CD4-positive, alpha-beta T cell (primary cell): ENCODE measurements around the gene ADSS1. TPM values are rescaled to one million over a fixed set of nuclear protein-coding genes. Genes with fewer than 3 reads are reported as not detected.

Experiments used
- ATAC-seq: fragments of 200-7000 bp; cut with Tn5 transposase; one replicate; pipeline ENCODE4 v1.10.0; 2022; ENCODE audit warnings: mild to moderate bottlenecking; ENCODE audit not compliant: poor library complexity
- CTCF ChIA-PET: fragments of 350-600 bp; sonication (Branson Sonifier 250); formaldehyde crosslinking; loops from one replicate; lab custom pipeline; 2021; ENCODE audit warnings: antibody characterized with exemption, inconsistent platforms; lab: Charles Lee
- POLR2A ChIA-PET: fragments of 350-600 bp; sonication (Branson Sonifier 250); formaldehyde crosslinking; loops from one replicate; lab custom pipeline; 2021; ENCODE audit warnings: antibody characterized with exemption, inconsistent platforms; lab: Charles Lee
- DNase-seq, 14 experiments: peaks; one replicate each; pipeline ENCODE4 v3.0.0-alpha.2; 2013 to 2020; ENCODE audit warnings: mixed read lengths in 2 of 14
- H3K27ac ChIP-seq, 2 donors: one replicate each; pipeline versions ENCODE4 v1.5.1 to v1.7.0; 2013; ENCODE audit warnings: low read length in 2 of 2, low read depth in 1 of 2, mild to moderate bottlenecking in 1 of 2
- H3K27me3 ChIP-seq, 2 experiments: 1 replicate in 1 of 2; 2 replicates in 1 of 2; pipeline versions ENCODE4 v1.6.1 to v1.7.0; 2013; ENCODE audit warnings: low read length in 2 of 2, control low read depth in 1 of 2, mild to moderate bottlenecking in 1 of 2, moderate library complexity in 1 of 2; ENCODE audit not compliant: insufficient read depth in 2 of 2, control insufficient read depth in 1 of 2
- H3K36me3 ChIP-seq: one replicate; pipeline ENCODE4 v1.6.1; 2013; ENCODE audit warnings: low read length, control low read depth; ENCODE audit not compliant: insufficient read depth
- H3K4me1 ChIP-seq: one replicate; pipeline ENCODE4 v1.6.1; 2013; ENCODE audit warnings: low read length, control low read depth; ENCODE audit not compliant: insufficient read depth
- H3K4me3 ChIP-seq: one replicate; pipeline ENCODE4 v1.5.1; 2013; ENCODE audit warnings: mild to moderate bottlenecking, low read length, moderate library complexity
- H3K9me3 ChIP-seq, 2 experiments: 1 replicate in 1 of 2; 2 replicates in 1 of 2; pipeline versions ENCODE4 v1.6.1 to v1.7.0; 2013; ENCODE audit warnings: low read length in 2 of 2, mild to moderate bottlenecking in 2 of 2, control low read depth in 1 of 2, moderate library complexity in 1 of 2; ENCODE audit not compliant: control insufficient read depth in 1 of 2, insufficient read depth in 1 of 2
- H3K27ac Mint-ChIP-seq: one replicate; pipeline ENCODE4 v1.8.0; 2020; ENCODE audit warnings: mixed read lengths
- H3K27me3 Mint-ChIP-seq: one replicate; pipeline ENCODE4 v1.8.0; 2021; ENCODE audit warnings: mixed read lengths
- H3K36me3 Mint-ChIP-seq: one replicate; pipeline ENCODE4 v1.8.0; 2021; ENCODE audit warnings: low read depth, mixed read lengths
- H3K4me1 Mint-ChIP-seq: one replicate; pipeline ENCODE4 v1.8.0; 2021; ENCODE audit warnings: low read depth, mixed read lengths
- H3K4me3 Mint-ChIP-seq: one replicate; pipeline ENCODE4 v1.8.0; 2020; ENCODE audit warnings: mild to moderate bottlenecking, mixed read lengths
- H3K9me3 Mint-ChIP-seq: one replicate; pipeline ENCODE4 v1.8.0; 2020; ENCODE audit warnings: mixed read lengths
- intact Hi-C, 2 experiments: fragments of 100-400 bp; cut with DNase I in 1 of 2; cut with micrococcal nuclease in 1 of 2; formaldehyde crosslinking; loops; one replicate each; pipeline versions ENCODE4 v1.15.1 to v1.9.0; 2023 to 2025; cut with DNase I, micrococcal nuclease
- total RNA-seq, 174 experiments: library from RNA in 2 of 174; stranded (reverse) in 2 of 174; gene quantifications; one replicate each; pipeline ENCODE4 v1.2.3 and lab custom pipeline; 2021 to 2026
- TF ChIP-seq, protein P1 (sequence below): fragments of 200-600 bp; IDR thresholded peaks from one replicate; pipeline ENCODE4 v1.8.0; 2022; ENCODE audit warnings: antibody characterized with exemption, mild to moderate bottlenecking

The ADSS1 gene
- total RNA-seq, 2 experiments from 2014 or later, result 2.0 to 2.7 TPM

DNA sequence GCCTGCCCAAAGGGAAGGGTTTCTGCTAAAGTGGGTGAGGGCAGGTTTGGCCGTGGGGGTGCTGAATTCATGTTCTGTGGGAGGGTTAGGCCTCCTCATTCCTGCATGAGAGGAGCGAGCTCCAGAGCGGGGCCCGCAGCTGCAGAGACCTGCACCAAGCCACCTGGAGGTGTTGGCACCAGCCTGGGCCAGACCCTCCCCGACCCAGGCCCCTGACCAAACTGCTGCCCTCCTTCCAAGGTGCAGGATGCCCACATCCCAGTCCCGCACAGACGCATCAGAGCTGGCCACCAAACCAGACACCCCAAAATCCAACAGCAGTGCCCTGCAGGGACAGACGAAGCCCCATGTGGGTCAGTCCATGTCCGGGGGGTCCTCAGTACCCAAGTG lies 10.6 kb downstream of the ADSS1 start:
- no peaks in the 10 kb centered on the region for H3K9me3 Mint-ChIP-seq
- H3K36me3 Mint-ChIP-seq, result no peaks in the 10 kb centered on the region
- H3K27me3 Mint-ChIP-seq, result no peaks in the 10 kb centered on the region
- Histone ChIP-seq H3K36me3 (no peaks in the 10 kb centered on the region), H3K27ac (no peak overlapping the region), H3K9me3 (no peaks in the 10 kb centered on the region), H3K4me1 (no peaks in the 10 kb centered on the region), H3K27me3 (no peaks in the 10 kb centered on the region), H3K4me3 (no peak overlapping the region)
- ATAC-seq (no peak), DNase-seq (no peak)
- ChIA-PET CTCF (no interaction called here), POLR2A (no interaction called here)
- intact Hi-C loops, result no loop called here
- H3K27ac Mint-ChIP-seq, result no peak overlapping the region
- TF ChIP-seq, protein P1, sequence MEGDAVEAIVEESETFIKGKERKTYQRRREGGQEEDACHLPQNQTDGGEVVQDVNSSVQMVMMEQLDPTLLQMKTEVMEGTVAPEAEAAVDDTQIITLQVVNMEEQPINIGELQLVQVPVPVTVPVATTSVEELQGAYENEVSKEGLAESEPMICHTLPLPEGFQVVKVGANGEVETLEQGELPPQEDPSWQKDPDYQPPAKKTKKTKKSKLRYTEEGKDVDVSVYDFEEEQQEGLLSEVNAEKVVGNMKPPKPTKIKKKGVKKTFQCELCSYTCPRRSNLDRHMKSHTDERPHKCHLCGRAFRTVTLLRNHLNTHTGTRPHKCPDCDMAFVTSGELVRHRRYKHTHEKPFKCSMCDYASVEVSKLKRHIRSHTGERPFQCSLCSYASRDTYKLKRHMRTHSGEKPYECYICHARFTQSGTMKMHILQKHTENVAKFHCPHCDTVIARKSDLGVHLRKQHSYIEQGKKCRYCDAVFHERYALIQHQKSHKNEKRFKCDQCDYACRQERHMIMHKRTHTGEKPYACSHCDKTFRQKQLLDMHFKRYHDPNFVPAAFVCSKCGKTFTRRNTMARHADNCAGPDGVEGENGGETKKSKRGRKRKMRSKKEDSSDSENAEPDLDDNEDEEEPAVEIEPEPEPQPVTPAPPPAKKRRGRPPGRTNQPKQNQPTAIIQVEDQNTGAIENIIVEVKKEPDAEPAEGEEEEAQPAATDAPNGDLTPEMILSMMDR, result no peak
- H3K4me3 Mint-ChIP-seq, result no peak overlapping the region
- no peaks in the 10 kb centered on the region for H3K4me1 Mint-ChIP-seq

DNA sequence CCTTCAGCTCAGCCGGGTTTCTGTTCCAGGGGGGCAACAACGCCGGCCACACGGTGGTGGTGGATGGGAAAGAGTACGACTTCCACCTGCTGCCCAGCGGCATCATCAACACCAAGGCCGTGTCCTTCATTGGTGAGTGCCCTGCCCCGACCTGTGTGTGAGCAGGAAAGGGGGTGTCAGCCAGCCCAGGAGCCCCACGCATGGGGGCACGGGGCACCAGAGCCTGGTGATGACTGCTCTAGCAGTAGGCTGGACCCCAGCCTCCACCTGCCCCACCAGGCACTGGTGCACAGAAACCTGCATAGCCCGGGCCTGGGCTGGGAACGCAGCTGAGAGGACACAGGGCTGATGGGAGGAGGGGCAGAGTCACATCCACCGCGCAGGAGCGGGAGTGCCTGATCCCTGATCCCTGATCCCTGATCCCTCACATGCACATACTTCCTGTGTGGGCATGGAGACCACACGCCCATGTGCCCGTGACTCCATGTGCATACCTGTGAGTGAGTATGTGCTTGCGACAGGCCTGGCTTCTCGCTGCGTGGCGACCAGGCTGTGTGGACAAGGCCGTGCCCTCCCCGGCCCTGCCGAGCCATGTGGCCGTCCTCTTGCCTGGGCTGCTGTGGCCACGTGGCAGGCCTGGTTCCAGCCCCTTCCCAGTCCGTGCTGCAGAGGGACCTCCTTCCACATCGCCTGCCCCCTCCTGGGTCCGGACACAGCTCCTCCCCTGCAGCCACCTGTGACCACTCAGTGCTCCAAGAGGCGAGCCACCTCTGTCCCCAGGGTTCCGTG lies 11.2 kb downstream of the ADSS1 start:
- Histone ChIP-seq H3K27me3 (no peaks in the 10 kb centered on the region), H3K27ac (no peak overlapping the region), H3K4me3 (no peak overlapping the region), H3K36me3 (no peaks in the 10 kb centered on the region), H3K9me3 (no peaks in the 10 kb centered on the region), H3K4me1 (no peaks in the 10 kb centered on the region)
- no peaks in the 10 kb centered on the region for H3K4me1 Mint-ChIP-seq
- POLR2A ChIA-PET, result no interaction called here
- DNase-seq (no peak), ATAC-seq (no peak)
- H3K27me3 Mint-ChIP-seq, result no peaks in the 10 kb centered on the region
- H3K4me3 Mint-ChIP-seq, result no peak overlapping the region
- TF ChIP-seq, protein P1, result no peak
- no peaks in the 10 kb centered on the region for H3K36me3 Mint-ChIP-seq
- no peaks in the 10 kb centered on the region for H3K9me3 Mint-ChIP-seq
- CTCF ChIA-PET, result no interaction called here
- intact Hi-C loops, result no loop called here
- no peak overlapping the region for H3K27ac Mint-ChIP-seq

DNA sequence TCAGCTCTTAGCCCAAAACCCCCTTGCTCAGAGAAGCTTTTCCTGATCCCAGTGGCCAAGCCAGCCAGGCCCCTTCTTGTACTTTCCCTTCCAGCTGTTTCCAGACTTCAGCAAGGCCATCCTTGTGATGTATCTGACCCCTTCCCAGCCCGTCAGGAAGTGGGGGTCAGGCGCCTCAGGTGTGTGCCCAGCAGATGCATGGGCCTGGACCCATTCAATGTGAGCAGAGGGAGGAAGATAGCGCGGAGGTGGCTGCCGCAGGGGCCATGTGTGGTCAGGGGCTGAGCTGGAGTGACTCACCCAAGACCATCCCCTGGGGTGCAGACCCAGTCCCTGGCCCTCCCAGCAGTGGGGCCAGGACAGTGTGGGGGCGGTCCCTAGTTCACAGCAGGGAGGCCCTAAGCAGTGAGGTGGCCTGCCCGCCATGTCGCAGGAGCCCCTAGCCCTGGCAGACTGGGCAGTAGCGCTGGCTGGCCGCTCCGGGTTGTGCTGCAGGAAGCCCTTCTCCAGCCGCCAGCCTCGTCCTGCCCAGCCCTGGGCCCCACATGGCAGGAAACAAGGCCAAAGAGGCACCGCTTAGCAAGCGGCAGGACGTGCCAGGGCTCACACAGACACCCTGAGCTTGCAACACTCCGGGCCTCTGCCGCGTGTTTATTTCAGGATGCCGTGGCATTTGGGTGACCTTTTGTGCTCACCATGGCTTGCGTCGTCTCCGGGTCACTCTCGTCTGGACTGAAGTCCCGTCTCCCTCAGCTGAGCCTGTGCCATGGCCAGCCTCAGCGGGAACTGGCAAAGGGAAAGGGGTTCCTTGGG lies 12.0 kb downstream of the ADSS1 start:
- no peak for DNase-seq
- TF ChIP-seq, protein P1, result no peak
- H3K36me3 Mint-ChIP-seq, result no peaks in the 10 kb centered on the region
- Histone ChIP-seq H3K4me1 (no peaks in the 10 kb centered on the region), H3K9me3 (no peaks in the 10 kb centered on the region), H3K27me3 (no peaks in the 10 kb centered on the region), H3K36me3 (no peaks in the 10 kb centered on the region), H3K4me3 (no peak overlapping the region), H3K27ac (no peak overlapping the region)
- H3K27ac Mint-ChIP-seq, result no peak overlapping the region
- H3K27me3 Mint-ChIP-seq, result no peaks in the 10 kb centered on the region
- no peak for ATAC-seq
- no peaks in the 10 kb centered on the region for H3K4me1 Mint-ChIP-seq
- intact Hi-C loops, result no loop called here
- POLR2A ChIA-PET, result no interaction called here
- CTCF ChIA-PET, result no interaction called here
- H3K9me3 Mint-ChIP-seq, result no peaks in the 10 kb centered on the region
- H3K4me3 Mint-ChIP-seq, result no peak overlapping the region
